NCI-H524 (cell line): ENCODE data around the gene DMAC2.
"Not testable (repeated sequence)": the region's sequence is repeated elsewhere in the genome, so short reads cannot be mapped to it uniquely, and the experiment has no call there.

Experiments used
- DNase-seq, 2 experiments: peaks; one replicate each; lab custom pipeline; 2025; lab: John Stamatoyannopoulos, UW

The DMAC2 gene

DNA sequence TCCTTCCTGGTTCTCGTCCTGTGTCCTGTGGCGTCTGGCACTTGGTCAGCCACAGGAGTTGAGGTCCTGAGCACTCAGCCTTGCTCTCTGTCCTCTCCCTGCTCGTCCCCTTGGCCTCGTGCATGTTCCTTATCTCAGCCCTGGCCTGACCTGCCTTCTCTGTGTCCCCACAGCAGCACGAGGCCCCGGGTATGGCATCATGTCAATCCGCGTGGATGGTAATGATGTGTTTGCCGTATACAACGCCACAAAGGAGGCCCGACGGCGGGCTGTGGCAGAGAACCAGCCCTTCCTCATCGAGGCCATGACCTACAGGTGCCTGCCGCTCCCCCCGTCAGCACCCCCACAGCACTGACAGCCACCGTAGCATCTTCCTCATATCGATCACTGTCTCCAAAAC is 17.3 kb downstream of the DMAC2 start:
- no peak for DNase-seq

DNA sequence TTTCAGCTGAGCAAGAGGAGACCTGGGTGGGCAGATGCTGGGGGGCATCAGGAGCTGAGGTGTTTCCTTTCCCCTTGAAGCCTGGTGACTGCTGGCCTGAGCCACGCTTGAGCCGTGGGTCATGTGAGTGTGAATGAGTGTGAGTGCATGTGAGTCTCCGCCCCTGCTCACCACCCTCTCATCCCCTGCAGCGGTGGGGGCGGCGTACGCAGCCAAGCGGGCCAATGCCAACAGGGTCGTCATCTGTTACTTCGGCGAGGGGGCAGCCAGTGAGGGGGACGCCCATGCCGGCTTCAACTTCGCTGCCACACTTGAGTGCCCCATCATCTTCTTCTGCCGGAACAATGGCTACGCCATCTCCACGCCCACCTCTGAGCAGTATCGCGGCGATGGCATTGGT is 17.7 kb downstream of the DMAC2 start:
- DNase-seq = no peak

DNA sequence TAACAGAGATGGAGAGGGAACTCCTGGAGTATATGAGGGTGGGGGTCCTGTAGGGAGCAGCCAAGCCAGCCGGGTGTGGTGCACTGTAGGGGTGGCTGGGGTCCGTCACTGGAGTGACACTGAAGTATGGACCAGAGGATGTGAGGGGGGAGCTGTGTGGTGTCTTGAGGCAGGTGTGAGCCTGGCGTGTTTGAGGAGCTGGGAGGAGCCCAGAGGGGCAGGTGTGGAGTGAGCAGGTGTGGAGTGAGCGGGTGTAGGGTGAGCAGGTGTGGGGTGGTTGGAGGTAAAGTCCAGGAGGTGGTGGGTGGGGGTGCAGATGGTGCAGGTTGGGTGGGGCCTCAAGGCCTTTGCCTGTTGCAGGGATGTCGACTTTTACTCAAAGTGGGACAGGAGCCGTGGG is 18.4 kb downstream of the DMAC2 start:
- DNase-seq = no peak

DNA sequence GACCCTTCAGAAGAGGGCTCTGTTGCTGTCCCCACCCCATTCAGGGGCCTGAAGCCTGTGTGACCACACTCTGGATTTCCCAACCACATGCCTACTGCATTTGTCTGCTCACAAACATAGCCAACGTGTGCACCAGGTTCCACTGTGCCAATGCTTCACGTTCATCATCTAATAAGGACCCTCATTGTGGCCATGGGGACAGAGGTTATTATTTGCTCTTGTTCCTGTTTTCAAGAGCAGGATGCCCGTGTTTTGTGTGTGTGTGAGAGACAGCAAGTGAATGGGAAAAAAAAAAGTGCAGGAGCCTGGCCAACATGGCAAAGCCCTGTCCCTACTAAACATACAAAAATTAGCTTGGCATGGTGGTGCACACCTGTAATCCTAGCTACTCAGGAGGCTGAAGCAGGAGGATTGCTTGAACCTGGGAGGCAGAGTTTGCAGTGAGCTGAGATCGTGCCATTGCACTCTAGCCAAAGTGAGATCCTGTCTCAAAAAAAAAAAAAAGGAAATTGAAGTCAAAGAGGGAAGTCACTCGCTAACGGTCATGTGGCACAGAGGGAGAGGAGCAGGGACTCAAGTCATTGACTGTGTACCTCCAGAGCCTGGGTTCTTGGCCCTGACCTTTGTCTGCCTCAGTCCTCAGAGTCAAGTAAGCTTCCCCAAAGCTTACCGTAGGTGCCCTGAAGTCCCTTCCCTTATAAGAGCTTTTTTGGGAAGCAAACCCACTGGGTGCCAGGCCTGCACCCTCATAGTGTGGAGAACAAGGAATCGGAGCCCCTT is 19.4 kb downstream of the DMAC2 start:
- DNase-seq = no peak

DNA sequence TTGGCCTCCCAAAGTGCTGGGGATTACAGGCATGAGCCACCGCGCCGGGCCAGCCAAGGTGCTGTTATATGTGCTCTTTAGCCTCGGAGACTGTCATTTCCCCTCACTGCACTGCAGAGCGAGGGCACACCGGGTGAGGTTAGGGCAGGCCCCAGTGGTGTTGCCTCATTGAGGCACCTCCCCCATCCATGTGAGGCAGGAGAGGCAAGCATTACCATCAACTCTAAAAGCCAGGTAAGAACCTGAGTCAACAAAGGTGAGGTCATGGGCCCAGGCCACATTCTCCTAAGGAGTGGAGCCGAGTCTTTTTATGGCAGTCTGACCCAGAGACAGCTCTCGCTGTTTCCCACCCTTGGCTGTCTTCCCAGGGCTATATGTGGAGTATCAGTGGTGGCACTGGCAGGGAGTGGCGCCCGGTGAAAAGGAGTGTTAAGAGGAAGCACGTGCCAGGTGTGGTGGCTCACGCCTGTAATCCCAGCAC is 23.5 kb downstream of the DMAC2 start:
- DNase-seq = no peak

DNA sequence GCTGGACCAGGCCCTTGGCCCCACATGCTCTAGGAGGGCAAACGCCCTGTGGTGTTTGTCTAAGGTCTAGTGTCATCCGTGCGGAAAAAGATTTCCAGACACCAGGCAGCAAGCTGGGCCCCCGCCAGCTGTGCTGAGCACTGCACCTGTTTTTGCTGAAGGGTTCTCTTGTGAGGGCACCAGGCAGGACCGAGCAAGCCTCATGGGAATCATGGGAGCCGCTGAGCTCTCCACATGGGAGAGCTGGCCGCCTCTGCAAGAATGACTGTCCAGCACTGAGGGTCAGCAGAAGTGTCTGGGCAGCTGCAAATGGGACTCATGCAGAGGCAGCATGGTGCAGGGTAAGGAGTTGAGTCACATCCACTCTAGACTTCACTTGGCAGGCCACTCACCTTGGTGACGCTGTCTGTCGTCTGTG is 24.5 kb downstream of the DMAC2 start:
- DNase-seq = no peak

DNA sequence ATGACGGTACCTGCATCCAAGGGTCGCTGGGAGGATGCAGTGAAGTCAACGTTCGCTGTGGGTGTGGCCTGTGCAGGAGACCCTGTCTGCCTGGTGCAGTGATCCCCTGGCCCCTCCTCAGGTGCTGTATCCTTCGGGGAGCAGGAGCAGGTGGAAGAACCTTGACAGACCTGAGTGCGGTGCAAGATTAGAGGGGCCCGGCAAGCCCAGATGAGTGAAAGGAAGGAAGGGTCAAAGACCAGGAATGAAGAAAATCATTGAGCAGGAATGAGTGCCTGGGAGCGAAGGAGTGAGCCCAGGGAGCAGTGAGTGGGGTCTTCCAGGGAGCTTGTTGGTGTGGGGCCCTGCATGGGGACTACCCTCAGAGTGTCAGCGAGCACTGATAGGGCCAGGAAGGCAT is 25.3 kb downstream of the DMAC2 start:
- DNase-seq = no peak

DNA sequence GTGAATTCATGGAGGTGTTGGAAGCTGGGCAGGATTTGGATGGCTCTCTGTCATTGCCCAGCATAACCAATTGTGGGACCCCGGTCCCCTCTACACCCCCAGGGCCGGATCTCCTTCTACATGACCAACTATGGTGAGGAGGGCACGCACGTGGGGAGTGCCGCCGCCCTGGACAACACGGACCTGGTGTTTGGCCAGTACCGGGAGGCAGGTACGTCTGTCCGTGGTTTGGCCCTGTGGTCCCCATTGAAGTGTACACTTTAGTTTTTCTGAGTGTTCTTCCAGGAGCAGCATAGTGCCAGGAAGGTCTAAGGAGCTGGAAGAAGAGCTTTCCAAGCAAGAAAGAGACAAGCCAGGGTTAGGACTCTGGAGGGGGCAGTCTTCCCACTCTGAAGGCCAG is 25.8 kb downstream of the DMAC2 start:
- no peak for DNase-seq

DNA sequence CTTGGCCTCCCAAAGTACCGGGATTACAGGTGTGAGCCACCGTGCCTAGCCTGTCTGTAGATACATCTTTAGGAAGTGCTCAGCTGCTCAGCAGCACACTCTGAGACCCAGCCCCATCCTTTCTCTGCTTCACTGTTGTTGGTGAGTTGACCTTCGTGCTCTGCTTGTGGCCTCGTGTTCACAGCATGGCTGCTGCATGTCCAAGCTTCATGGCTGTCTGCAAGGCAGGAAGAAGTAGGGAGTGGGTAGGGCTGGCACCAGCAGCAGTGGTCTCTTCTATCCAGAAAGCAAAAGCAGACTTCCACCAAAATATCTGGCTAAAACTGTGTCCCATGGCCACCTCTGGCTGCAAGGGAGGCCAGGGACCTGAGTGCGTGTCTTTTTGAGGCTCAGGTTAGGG is 26.8 kb downstream of the DMAC2 start:
- DNase-seq = no peak

DNA sequence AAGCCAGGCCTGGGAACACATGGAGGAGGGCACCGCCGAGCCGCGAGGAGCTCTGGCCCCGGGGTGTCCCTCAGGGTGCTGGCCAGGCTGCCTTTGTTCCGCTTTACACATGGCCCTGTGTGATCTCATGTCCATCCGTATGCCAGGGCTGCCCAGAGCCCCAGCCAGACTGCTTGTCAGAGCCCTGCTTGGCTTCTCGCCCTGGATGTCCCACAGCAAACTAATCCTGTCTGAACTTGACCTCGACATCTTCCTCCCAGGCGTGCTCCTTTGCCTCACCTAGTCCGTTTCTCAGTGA is 27.8 kb downstream of the DMAC2 start:
- DNase-seq = no peak

DNA sequence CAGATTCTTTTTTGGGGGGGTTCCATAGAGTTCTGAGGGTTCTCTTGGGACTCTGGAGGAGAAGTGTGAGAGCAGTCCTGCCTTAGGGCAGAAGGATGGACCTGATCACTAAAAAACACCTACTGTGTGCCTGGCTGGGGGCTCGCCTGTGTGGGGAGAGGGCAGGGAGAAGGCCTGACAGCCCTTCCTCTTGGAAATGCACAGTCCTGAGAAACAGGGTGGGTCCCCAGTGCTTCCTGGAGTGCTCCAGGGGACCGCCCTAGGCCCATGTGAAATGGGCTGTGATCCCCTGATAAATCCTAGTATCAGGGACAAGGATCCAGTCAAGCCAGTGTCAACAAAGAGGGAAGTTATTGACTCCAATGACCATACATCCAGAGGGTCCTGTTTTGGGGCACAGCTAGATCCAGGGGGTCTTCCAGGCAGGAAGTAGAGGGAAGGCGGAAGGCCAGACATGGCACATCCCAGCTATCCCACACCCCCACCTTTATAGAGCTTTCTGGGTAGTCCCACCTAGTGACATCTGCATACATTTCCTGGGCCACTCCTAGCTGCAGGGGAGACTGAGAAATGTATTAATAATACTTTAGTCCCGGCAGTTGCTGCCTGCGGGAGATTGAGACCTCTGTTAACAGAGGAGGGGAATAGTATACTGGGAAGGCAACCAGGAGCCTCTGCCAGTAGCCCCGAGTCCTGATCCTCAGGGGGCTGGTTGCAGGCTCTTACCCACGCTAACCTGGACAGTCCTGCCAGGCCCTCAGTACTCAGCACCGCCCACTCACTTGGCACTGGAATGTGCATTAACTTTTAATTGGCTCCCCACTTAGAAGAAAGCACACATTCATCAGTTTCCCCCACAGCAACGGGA is 28.4 kb downstream of the DMAC2 start:
- no peak for DNase-seq

DNA sequence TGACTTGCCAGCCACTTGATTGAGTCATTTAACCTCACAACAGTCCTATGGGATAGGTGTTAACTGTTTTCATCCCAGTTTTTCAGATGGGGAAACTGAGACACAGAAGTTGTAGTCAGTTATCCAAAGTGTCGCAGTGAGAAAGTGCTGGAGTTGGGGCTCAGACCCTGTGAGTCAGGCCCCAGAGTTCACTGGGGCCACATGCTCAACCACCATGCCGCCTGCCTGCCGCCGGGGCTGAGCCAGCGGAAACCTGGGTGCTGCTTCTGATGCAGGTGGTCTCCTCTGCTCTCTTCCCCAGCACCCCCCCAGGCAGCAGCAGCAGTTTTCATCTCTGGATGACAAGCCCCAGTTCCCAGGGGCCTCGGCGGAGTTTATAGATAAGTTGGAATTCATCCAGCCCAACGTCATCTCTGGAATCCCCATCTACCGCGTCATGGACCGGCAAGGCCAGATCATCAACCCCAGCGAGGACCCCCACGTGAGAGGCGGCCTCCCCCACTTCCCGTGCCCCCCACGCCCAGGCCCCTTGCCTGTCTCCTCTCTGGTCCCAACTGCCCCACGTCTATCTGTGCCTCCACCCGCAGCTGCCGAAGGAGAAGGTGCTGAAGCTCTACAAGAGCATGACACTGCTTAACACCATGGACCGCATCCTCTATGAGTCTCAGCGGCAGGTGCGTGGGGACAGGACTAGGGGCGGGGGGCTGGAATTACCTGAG is 29.2 kb downstream of the DMAC2 start:
- DNase-seq = no peak

DNA sequence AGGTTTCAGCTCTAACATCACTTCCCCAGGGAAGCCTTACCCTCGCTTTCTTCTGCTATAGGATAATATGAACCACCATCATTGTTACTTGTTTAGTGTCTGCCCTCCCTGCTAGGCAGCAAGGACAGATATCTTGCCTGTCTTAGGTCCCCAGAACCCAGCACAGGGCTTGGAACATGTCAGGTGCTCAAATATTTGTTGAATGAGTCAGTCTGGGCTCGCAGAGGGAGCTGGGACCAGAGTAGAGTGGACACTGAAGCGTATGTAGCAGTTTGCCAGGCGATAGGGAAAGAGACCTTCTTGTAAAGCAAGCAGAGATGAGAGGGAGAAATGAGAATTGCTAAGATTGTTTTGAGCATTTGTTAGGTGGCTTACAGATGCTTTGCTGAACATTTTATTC is 30.4 kb downstream of the DMAC2 start:
- no peak for DNase-seq

DNA sequence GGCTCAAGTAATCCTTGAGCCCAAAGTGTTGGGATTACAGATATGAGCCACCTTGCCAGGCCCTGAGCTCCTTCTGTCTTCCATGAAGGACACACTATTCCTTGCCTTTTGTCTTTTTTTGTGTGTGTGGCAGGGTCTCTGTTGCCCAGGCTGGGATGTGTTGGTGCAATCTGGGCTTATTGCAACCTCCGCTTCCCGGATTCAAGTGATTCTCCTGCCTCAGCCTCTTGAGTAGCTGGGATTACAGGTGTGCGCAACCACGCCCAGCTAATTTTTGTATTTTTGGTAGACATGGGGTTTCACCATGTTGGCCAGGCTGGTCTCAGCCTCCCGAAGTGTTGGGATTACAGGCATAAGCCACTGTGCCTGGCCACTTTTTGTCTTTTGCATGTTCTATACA is 30.9 kb downstream of the DMAC2 start:
- not testable (repeated sequence) for DNase-seq

DNA sequence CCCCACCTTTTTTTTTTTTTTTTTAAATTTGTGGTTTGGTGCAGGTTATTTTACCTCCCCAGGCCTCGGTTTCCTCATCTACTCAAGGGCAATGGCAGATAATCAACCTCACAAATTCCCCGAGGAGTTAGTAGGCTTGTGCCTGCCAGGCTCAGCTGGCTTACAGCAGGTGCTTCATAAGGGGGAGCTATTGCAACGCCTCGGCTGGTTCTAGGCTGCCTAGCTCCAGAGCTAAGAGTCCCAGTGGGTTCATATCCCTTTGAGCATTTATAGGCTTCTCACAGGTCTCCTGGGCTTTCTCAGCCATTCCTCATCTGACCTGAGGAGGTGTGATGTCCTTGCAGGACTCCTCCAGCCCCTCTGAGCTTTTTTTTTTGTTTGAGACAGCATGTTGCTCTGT is 31.5 kb downstream of the DMAC2 start:
- DNase-seq = no peak

DNA sequence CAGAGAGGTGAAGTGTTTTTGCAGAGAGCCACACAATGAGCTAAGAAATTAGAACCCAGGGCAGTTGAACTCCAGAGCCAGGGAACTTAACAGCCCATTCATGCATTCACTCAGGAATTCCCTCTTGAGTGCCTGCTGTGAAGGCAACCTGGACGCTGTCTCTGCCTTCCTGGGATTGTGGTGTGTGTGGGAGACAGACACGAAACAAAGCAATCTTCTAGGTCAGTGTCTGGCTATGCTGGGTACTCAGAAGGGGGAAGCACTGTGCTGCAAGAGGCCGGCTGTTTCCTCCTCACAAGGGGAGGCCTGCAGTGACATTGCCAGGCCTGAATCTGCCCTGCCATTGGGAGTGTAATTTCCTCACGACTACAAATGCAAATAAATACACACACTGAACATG is 32.4 kb downstream of the DMAC2 start:
- no peak for DNase-seq

DNA sequence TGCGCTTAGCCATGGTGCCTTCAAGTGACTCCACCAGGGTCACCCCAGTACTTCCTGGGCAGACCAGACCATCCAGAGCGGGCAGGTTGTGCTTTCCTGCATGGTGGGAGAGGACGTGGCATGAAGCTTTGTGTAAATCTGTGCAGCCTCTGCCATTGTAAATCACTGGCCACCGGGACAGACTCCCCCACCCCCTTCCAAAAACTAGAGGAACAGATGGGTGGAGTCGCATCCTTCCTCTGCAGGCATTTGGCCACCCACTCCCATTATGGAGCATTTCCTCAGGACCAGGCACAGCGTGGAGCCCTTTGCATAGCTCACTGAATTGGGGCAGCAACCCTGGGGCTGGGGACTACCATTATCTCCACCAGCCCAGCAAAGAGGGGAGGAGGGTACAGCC is 33.9 kb downstream of the DMAC2 start:
- DNase-seq = no peak

DNA sequence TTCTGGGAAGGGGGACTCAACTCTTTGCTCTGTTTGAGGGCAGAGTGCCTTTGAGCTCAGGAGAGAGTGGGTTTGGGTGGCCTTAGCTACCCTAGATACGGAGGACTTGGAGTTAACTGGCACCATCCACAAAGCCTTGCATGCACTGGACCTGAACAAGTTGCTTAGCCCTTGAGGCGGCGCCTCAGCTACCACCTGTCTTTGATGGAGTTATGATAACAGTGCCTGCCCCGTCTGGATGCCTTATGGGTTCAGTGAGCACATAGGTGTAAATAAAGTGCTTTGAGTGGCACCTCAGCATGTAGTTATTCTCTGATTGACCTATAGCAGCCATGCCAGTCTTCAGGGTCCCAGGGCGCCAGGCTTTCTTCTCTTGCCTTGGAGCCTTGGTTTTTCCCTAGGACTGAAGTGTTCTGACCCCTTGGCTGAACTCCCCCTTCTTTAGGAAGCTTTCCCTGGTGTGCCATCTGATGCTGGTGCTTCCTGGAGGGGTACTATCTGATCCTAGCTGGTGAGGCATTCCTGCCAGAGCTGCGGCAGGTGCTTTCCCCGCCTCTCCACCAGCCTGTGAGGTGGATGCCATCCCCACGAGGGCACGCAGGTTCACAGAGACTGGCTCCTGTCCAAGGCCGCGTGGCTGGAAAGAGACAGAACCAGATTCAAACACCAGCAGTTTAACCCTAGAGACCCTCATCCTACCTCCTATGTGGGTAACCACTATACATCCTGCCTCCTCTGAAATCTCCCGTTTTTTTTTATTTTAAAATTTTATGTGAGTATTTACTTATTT is 36.3 kb downstream of the DMAC2 start:
- DNase-seq = no peak

DNA sequence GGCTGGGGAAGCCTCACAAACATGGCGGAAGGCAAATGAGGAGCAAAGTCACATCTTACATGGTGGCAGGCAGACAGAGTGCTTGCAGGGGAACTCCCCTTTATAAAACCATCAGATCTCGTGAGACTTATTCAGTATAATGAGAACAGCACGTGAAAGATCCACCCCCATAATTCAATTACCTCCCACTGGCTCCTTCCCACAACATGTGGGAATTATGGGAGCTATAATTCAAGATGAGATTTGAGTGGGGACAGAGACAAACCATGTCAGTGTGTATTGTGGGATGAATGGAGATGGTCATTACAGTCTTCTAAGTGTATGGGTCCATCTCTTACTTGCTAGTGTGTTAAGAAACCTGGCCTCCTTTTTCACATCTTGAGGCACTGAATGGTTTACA is 37.7 kb downstream of the DMAC2 start:
- no peak for DNase-seq

DNA sequence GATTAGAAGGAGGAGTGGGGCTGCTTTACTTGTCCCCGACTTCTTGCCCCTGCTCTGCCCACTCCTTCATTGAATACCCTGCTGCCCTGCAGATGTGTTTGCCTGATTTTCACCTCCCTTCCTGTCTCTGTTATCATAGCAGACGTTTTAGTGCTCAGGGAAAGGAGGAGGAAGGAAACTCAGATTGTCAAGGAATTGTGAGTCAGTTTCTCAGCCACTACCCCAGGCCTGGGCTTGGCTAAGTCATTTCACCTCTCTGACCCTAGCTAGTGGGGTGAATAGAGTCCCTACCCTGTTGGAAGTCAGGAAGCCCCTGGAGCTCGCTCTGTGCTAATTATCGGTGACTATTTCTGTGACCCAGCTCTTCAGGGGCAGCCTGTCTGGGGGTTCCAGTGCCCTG is 38.2 kb downstream of the DMAC2 start:
- DNase-seq = no peak

DNA sequence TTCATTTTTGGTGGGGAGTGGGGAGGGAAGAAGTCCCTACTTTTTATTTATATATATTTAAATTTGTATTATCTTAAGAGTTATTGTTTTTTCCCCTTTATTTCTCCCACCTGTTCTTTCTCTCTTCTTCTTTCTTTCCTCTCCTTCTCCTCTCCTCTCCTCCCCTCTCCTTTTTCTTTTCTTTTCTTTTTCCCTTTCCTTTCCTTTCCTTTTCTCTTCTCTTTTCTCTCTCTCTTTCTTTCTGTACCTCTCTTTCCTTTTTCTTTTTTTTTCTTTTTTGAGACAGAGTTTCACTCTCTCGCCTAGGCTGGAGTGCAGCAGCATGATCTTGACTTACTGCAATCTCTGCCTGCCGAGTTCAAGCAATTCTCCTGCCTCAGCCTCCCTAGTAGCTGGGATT is 40.2 kb downstream of the DMAC2 start:
- no peak for DNase-seq

DNA sequence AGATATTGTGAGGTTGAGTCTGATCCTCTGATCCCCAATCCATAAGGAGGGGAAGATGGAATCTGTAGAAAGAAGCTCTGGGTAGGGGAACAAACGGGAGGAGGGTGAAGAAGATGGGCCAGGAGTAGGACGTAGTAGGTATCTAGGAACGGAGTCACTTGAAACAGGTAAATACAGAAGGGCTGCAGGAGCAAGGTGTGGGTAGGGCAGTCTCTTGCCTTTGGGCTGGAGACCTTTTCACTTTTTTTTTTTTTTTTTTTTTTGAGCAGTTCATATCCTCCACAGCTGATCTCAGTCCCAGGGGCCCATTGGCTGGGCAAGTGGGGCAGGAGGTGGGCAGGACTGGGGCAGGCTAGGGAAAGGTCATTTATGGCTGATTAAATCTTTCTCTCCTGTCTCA is 40.6 kb downstream of the DMAC2 start:
- no peak for DNase-seq
